DOHH2 (cell line): Measurements from ENCODE around the gene CENPP.

Experiments
- H3F3A ChIP-seq: fragments of 200-600 bp; sonication (generic), shearing (Covaris generic); 2 replicates; pipeline ENCODE4 v1.6.0; 2016; ENCODE audit warnings: antibody characterized with exemption, mild to moderate bottlenecking; ENCODE audit not compliant: control insufficient read depth, insufficient read depth
- H3K27ac ChIP-seq: fragments of 200-600 bp; sonication (generic); 2 replicates; pipeline ENCODE4 v1.5.1; 2014; ENCODE audit warnings: low read depth, mild to moderate bottlenecking, low read length, moderate library complexity
- H3K27me3 ChIP-seq: fragments of 200-600 bp; sonication (generic); 2 replicates; pipeline ENCODE4 v1.6.1; 2014; ENCODE audit warnings: mild to moderate bottlenecking, low read length, mixed read lengths; ENCODE audit not compliant: control insufficient read depth
- H3K36me3 ChIP-seq: fragments of 200-600 bp; sonication (generic); 2 replicates; pipeline ENCODE4 v1.6.1; 2014; ENCODE audit warnings: mild to moderate bottlenecking, low read length, moderate library complexity, mixed read lengths; ENCODE audit not compliant: control insufficient read depth
- H3K4me1 ChIP-seq: fragments of 200-600 bp; sonication (generic); 2 replicates; pipeline ENCODE4 v1.6.1; 2014; ENCODE audit warnings: mild to moderate bottlenecking, low read length, mixed read lengths; ENCODE audit not compliant: control insufficient read depth
- H3K4me2 ChIP-seq: fragments of 200-600 bp; sonication (generic); 2 replicates; pipeline ENCODE4 v1.6.0; 2014; ENCODE audit warnings: mild to moderate bottlenecking, low read length, moderate library complexity
- H3K4me3 ChIP-seq: fragments of 200-600 bp; sonication (generic); 2 replicates; pipeline ENCODE4 v1.5.1; 2014; ENCODE audit warnings: mild to moderate bottlenecking, low read length, mixed read lengths
- H3K79me2 ChIP-seq: fragments of 200-600 bp; sonication (generic); 2 replicates; pipeline ENCODE4 v1.6.1; 2014; ENCODE audit warnings: mild to moderate bottlenecking, low read length, mixed read lengths; ENCODE audit not compliant: control insufficient read depth
- H3K9me2 ChIP-seq: fragments of 200-600 bp; sonication (generic); replicated peaks from 2 replicates; pipeline ENCODE4 v1.6.1; 2014; ENCODE audit warnings: mild to moderate bottlenecking, low read length, mixed read lengths; ENCODE audit not compliant: control insufficient read depth
- H3K9me3 ChIP-seq: fragments of 200-600 bp; sonication (generic); 2 replicates; pipeline ENCODE4 v1.6.1; 2014; ENCODE audit warnings: antibody characterized with exemption, low read length, mixed read lengths; ENCODE audit not compliant: control insufficient read depth, insufficient read depth
- H4K20me1 ChIP-seq: fragments of 200-600 bp; sonication (generic); 2 replicates; pipeline ENCODE4 v1.6.0; 2014; ENCODE audit warnings: low read depth, mild to moderate bottlenecking, antibody characterized with exemption, low read length, moderate library complexity; ENCODE audit not compliant: control insufficient read depth, insufficient read depth
- EZH2phosphoT487 ChIP-seq: fragments of 200-600 bp; sonication (generic); IDR thresholded peaks from 2 replicates; pipeline ENCODE4 v1.6.1; 2017; ENCODE audit warnings: borderline replicate concordance, mild to moderate bottlenecking, antibody characterized with exemption, low read length, moderate library complexity, mixed read lengths
- TF ChIP-seq, protein P1 (sequence below): fragments of 200-600 bp; sonication (generic); IDR thresholded peaks from one replicate; pipeline ENCODE4 v1.5.1; 2014; ENCODE audit warnings: antibody characterized with exemption, mild to moderate bottlenecking, low read depth, low read length; ENCODE audit not compliant: poor library complexity, severe bottlenecking

Gene CENPP

DNA sequence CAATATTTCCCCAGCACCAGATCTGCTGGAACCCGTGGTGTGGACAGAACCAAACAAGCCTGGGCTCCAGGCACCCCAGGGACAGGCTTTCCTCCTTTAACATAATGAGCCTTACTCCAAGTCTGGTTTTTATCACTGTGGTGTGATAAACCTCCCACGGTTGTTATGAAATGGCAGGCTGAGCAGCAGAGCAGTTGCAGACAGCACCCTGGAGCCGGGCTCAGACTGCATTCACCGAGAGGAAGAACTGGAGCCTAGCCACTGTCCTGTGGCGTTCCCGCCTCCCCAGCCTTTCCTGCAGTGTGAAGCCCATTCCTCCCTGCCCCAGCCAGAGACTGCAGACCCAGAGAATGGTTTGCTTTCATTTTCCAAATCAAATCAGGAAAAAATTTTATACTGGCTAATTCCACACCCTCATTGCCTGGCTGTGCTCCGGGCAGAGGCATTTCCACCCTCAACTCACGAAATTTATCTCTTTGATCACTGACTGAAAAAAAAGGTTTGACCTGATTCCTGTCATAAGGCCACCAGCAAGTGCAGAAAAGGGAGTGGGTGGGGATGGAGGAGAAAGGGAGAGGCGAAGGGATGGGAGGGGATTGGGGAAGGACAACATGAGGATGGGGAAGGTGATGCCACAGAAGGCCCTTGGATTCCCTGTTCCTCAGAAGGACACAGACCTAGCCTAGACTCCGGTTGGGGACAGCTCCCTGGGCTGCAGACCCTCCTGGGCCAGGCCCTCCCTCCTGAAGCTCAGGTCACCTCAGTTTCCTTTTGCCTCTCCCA is 325.3 kb downstream of the CENPP start:
- no peak overlapping the region for H3K27ac ChIP-seq

DNA sequence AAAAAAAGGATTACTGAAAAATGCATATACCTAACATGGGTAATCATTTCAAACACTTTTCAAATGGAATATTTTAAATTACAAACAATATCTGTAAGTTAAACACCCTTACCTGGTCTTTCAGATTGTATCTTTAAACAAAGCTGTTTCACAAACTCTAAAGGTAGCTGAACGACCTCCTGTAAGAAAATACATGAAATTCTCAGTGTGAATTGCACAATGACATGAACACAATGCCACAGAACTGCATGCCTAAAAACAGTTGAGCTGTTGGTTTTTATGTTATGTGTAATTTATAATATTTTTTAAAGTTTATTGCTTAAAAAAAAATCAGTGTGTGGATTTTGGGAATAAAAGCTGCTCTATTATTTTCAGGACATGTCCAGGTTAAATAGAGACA is 326.7 kb downstream of the CENPP start:
- Histone ChIP-seq H3K27ac (no peak overlapping the region), H3K9me2 (no peaks in the 10 kb centered on the region), H3K4me1 (peaks cover 12% of the 10 kb centered on the region), H3K4me2 (no peak overlapping the region), H3K9me3 (no peaks in the 10 kb centered on the region), H3K36me3 (peaks cover 32% of the 10 kb centered on the region), H3K4me3 (no peak overlapping the region), H3K79me2 (no peaks in the 10 kb centered on the region; the same call in 1 of the 2 replicates), H3K27me3 (no peaks in the 10 kb centered on the region), H4K20me1 (no peaks in the 10 kb centered on the region), H3F3A (no peaks in the 10 kb centered on the region)
- TF ChIP-seq EZH2phosphoT487, result no peak
- TF ChIP-seq, protein P1, sequence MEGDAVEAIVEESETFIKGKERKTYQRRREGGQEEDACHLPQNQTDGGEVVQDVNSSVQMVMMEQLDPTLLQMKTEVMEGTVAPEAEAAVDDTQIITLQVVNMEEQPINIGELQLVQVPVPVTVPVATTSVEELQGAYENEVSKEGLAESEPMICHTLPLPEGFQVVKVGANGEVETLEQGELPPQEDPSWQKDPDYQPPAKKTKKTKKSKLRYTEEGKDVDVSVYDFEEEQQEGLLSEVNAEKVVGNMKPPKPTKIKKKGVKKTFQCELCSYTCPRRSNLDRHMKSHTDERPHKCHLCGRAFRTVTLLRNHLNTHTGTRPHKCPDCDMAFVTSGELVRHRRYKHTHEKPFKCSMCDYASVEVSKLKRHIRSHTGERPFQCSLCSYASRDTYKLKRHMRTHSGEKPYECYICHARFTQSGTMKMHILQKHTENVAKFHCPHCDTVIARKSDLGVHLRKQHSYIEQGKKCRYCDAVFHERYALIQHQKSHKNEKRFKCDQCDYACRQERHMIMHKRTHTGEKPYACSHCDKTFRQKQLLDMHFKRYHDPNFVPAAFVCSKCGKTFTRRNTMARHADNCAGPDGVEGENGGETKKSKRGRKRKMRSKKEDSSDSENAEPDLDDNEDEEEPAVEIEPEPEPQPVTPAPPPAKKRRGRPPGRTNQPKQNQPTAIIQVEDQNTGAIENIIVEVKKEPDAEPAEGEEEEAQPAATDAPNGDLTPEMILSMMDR, result no peak

More for the DNA sequence above, 325.3 kb downstream of the CENPP start:
- H3K36me3 ChIP-seq, result peaks cover 32% of the 10 kb centered on the region
- H3K79me2 ChIP-seq, result no peaks in the 10 kb centered on the region; the same call in 1 of the 2 replicates
- no peaks in the 10 kb centered on the region for H4K20me1 ChIP-seq
- peaks cover 12% of the 10 kb centered on the region for H3K4me1 ChIP-seq
- no peak overlapping the region for H3K4me3 ChIP-seq
- no peaks in the 10 kb centered on the region for H3K9me3 ChIP-seq
- H3F3A ChIP-seq, result no peaks in the 10 kb centered on the region
- no peaks in the 10 kb centered on the region for H3K9me2 ChIP-seq
- H3K4me2 ChIP-seq, result no peak overlapping the region
- TF ChIP-seq, protein P1, result no peak
- no peak for TF ChIP-seq EZH2phosphoT487
- no peaks in the 10 kb centered on the region for H3K27me3 ChIP-seq

DNA sequence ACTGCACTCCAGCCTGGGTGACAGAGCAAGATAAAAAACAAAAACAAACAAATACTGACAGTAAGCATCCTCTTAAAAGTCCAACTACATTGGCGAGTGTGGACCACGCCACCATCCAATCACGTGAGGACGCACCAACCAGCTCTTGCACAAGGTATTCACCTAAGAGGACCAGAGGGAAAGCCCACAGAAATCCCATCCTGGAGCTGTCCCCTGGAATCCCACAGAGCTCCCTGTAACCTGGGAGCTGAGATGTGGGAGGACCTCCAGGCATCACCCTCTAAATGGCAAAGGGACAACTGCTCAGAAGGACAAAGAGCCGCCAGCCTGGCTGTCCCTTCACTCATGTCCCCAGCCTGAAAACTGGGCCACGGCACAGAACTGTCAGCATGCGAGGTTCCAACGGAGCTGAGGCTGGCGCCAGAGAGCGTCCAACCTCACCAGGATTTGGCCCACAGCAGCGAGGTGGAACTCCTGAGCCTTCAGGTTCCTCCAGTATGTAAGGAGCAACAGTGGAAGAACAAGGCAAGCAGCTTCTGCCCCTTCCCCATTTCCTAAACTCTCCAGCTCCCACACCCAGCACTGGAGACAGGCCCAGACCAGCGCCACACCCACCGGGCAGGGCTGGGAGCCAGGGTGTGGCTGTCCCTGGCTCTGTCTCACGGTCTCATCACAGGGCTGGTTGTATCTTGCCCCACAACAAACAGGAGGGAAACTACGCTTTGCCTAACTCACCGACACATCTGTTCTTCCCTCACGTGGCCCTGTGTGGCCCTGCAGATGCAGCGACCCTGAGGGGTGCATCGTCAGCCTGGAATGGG is 328.9 kb downstream of the CENPP start:
- no peak overlapping the region for H3K4me2 ChIP-seq
- H3K4me1 ChIP-seq, result peaks cover 12% of the 10 kb centered on the region
- no peaks in the 10 kb centered on the region for H4K20me1 ChIP-seq
- H3K79me2 ChIP-seq, result no peaks in the 10 kb centered on the region; the same call in 1 of the 2 replicates
- H3F3A ChIP-seq, result no peaks in the 10 kb centered on the region
- no peak for TF ChIP-seq EZH2phosphoT487
- TF ChIP-seq, protein P1, result no peak
- H3K9me2 ChIP-seq, result no peaks in the 10 kb centered on the region
- H3K4me3 ChIP-seq, result no peak overlapping the region
- no peak overlapping the region for H3K27ac ChIP-seq
- peaks cover 29% of the 10 kb centered on the region for H3K36me3 ChIP-seq
- H3K27me3 ChIP-seq, result no peaks in the 10 kb centered on the region
- no peaks in the 10 kb centered on the region for H3K9me3 ChIP-seq
